Natural killer cell (primary cell): ENCODE results near the gene FOXM1. TPM values are rescaled to one million over a fixed set of nuclear protein-coding genes. Genes with fewer than 3 reads are reported as not detected.
A peak's percentile ranks its signal among the peaks of the same experiment; 100 is the strongest.

Source experiments
- ATAC-seq, 3 donors: fragments of 150-1000 bp in 2 of 3; fragments of 200-7000 bp in 1 of 3; cut with Tn5 transposase; 1 replicate in 1 of 3; 2 replicates in 2 of 3; pipeline ENCODE4 v1.10.0; 2021; ENCODE audit warnings: mild to moderate bottlenecking in 2 of 3, moderate library complexity in 2 of 3
- DNase-seq, 2 donors: peaks; one replicate each; pipeline versions ENCODE4 v3.0.0 to v3.0.0-alpha.2; 2013 to 2021; ENCODE audit warnings: mixed read lengths in 1 of 2
- H3K27ac ChIP-seq: one replicate; pipeline ENCODE4 v1.5.1; 2013; ENCODE audit warnings: mild to moderate bottlenecking, low read length
- H3K27me3 ChIP-seq: one replicate; pipeline ENCODE4 v1.6.1; 2013; ENCODE audit warnings: low read length; ENCODE audit not compliant: control insufficient read depth, insufficient read depth
- H3K36me3 ChIP-seq: one replicate; pipeline ENCODE4 v1.6.1; 2013; ENCODE audit warnings: low read length; ENCODE audit not compliant: control insufficient read depth, insufficient read depth
- H3K4me1 ChIP-seq: one replicate; pipeline ENCODE4 v1.6.1; 2013; ENCODE audit warnings: low read length; ENCODE audit not compliant: control insufficient read depth, insufficient read depth
- H3K4me3 ChIP-seq: one replicate; pipeline ENCODE4 v1.5.1; 2013; ENCODE audit warnings: low read length
- H3K9me3 ChIP-seq: one replicate; pipeline ENCODE4 v1.6.1; 2013; ENCODE audit warnings: low read length; ENCODE audit not compliant: control insufficient read depth, insufficient read depth
- H3K27ac Mint-ChIP-seq, 2 donors: one replicate each; pipeline ENCODE4 v1.8.0; 2022; ENCODE audit warnings: mild to moderate bottlenecking in 2 of 2, mixed read lengths in 2 of 2, moderate library complexity in 1 of 2
- H3K27me3 Mint-ChIP-seq, 2 donors: one replicate each; pipeline ENCODE4 v1.8.0; 2022; ENCODE audit warnings: low read depth in 2 of 2, mixed read lengths in 2 of 2
- H3K36me3 Mint-ChIP-seq: one replicate; pipeline ENCODE4 v1.8.0; 2022; ENCODE audit warnings: mixed read lengths
- H3K4me1 Mint-ChIP-seq, 2 donors: one replicate each; pipeline ENCODE4 v1.8.0; 2022; ENCODE audit warnings: mixed read lengths in 2 of 2
- H3K4me3 Mint-ChIP-seq: one replicate; pipeline ENCODE4 v1.8.0; 2022; ENCODE audit warnings: mild to moderate bottlenecking, moderate library complexity, mixed read lengths
- H3K9me3 Mint-ChIP-seq, 2 donors: one replicate each; pipeline ENCODE4 v1.8.0; 2022; ENCODE audit warnings: mixed read lengths in 2 of 2
- CTCF ChIP-seq: fragments of 200-600 bp; IDR thresholded peaks from one replicate; pipeline ENCODE4 v1.8.0; 2022; ENCODE audit warnings: antibody characterized with exemption
- WGBS: methylation state at CpG from one replicate; pipeline ENCODE4 v1.1.7; 2013; ENCODE audit warnings: missing lambda C conversion rate; ENCODE audit not compliant: insufficient coverage; 5-methylcytosine and 5-hydroxymethylcytosine counted together
- intact Hi-C: fragments of 100-400 bp; cut with micrococcal nuclease; formaldehyde crosslinking; loops from one replicate; pipeline ENCODE4 v1.14.2; 2022
- total RNA-seq, 4 donors: library from RNA; stranded (reverse); fragments of 120-200 nt in 1 of 4; gene quantifications; one replicate each; pipeline versions ENCODE4 v1.2.3 to v1.2.4, GENCODE V29; 2013 to 2022

The FOXM1 gene
- total RNA-seq, 3 donors from 2014 or later (not counting 1 experiment from before 2014, with no cell fraction given) = 1.8 to 3.6 (median 2.6) TPM

- Histone ChIP-seq H3K27me3 (no peaks in the 10 kb centered on the region), H3K4me1 (peaks cover 17% of the 10 kb centered on the region), H3K36me3 (peaks cover 3% of the 10 kb centered on the region), H3K27ac (peak overlapping the region; percentile 77), H3K9me3 (no peaks in the 10 kb centered on the region), H3K4me3 (peak overlapping the region; percentile 80)
- Mint-ChIP-seq H3K9me3 (no peaks in the 10 kb centered on the region), H3K27ac (peak overlapping the region; percentile 89 to 95), H3K4me1 (peaks cover 16 to 24% of the 10 kb centered on the region in 2 donors), H3K4me3 (peak overlapping the region; percentile 94), H3K36me3 (no peaks in the 10 kb centered on the region), H3K27me3 (no peaks in the 10 kb centered on the region)
- ATAC-seq = peak; percentile 14 to 24 (median 18)
- WGBS = 28% methylated on average over 39 of the region's 42 CpGs
- TF ChIP-seq CTCF = no peak
- intact Hi-C loops = loop anchor here (2.0 kb wide), 2 partner anchors 15 to 201 kb away; partner anchors contain the start of genes FOXM1 and RHNO1
- DNase-seq = peak in 1 of 2 donors; percentile 52
These were observed 14.5 kb upstream of the FOXM1 start for GRCh38 chr12:2891240-2892053.

GRCh38 chr12:2890388-2891239 is 13.6 kb upstream of the FOXM1 start, which contains the start of gene TULP3:
TULP3 (plus strand) TSS chr12:2890891; CDS start chr12:2890948, 57 bp downstream.
- Mint-ChIP-seq H3K27me3 (no peaks in the 10 kb centered on the region), H3K36me3 (no peaks in the 10 kb centered on the region), H3K27ac (peak within 1 kb of the TSS; percentile 89 to 95), H3K4me3 (peak within 1 kb of the TSS; percentile 94), H3K9me3 (no peaks in the 10 kb centered on the region), H3K4me1 (peaks cover 16 to 24% of the 10 kb centered on the region in 2 donors)
- ATAC-seq (peak; percentile 95 to 99 (median 96)), DNase-seq (peak; percentile 98 to 99)
- TF ChIP-seq CTCF = no peak
- intact Hi-C loops = loop anchor here (1.0 to 2.0 kb wide), 3 partner anchors 14 to 200 kb away; partner anchors contain the start of genes FOXM1, ITFG2 and RHNO1
- Histone ChIP-seq H3K36me3 (peaks cover 3% of the 10 kb centered on the region), H3K4me3 (peak within 1 kb of the TSS; percentile 80), H3K27me3 (no peaks in the 10 kb centered on the region), H3K4me1 (peaks cover 17% of the 10 kb centered on the region), H3K9me3 (no peaks in the 10 kb centered on the region), H3K27ac (peak within 1 kb of the TSS; percentile 77)
- under 1% methylated on average over 83 of the region's 83 CpGs for WGBS

GRCh38 chr12:2890001-2890387 is 13.0 kb upstream of the FOXM1 start:
- H3K27ac ChIP-seq = peak overlapping the region; percentile 77
- Mint-ChIP-seq H3K4me1 (peaks cover 16 to 26% of the 10 kb centered on the region in 2 donors), H3K27ac (peak overlapping the region; percentile 89 to 95), H3K4me3 (peak overlapping the region; percentile 94), H3K9me3 (no peaks in the 10 kb centered on the region), H3K36me3 (no peaks in the 10 kb centered on the region), H3K27me3 (no peaks in the 10 kb centered on the region)
- H3K4me1 ChIP-seq = peaks cover 17% of the 10 kb centered on the region
- TF ChIP-seq CTCF = no peak
- ATAC-seq = no peak
- DNase-seq = no peak
- intact Hi-C loops = loop anchor here (1.0 to 2.0 kb wide), 3 partner anchors 13 to 199 kb away; partner anchors contain the start of genes FOXM1, ITFG2 and RHNO1
- WGBS = 80% methylated on average over 10 of the region's 10 CpGs
- H3K4me3 ChIP-seq = peak overlapping the region; percentile 80
- H3K36me3 ChIP-seq = peaks cover 3% of the 10 kb centered on the region
- no peaks in the 10 kb centered on the region for H3K27me3 ChIP-seq
- H3K9me3 ChIP-seq = no peaks in the 10 kb centered on the region
